ENCODE measurements around the gene LNX1. TPM values are rescaled to one million over a fixed set of nuclear protein-coding genes. Genes with fewer than 3 reads are reported as not detected.

The LNX1 gene
- polyA plus RNA-seq, 3 donors: 0.09 to 0.13 TPM; not detected in 1

- Histone ChIP-seq H2AFZ (ENCODE audit: insufficient read depth, low read depth, low read length, poor library complexity, severe bottlenecking) (no peak overlapping the region), H3K79me2 (ENCODE audit: insufficient read depth, low read length) (no peaks in the 10 kb centered on the region), H3K4me3 (replicated peaks in 1 of 3; ENCODE audit: low read depth in 2 of 3, low read length in 3 of 3) (no peak overlapping the region), H3K4me2 (replicated peaks; ENCODE audit: extremely low read depth, low read length, poor library complexity, severe bottlenecking) (no peak overlapping the region), H3K9ac (ENCODE audit: insufficient read depth, low read length, poor library complexity, severe bottlenecking) (no peak overlapping the region), H3K9me3 (replicated peaks in 1 of 2; ENCODE audit: control insufficient read depth in 1 of 2, insufficient read depth in 1 of 2, low read length in 2 of 2) (no peaks in the 10 kb centered on the region), H3K36me3 (replicated peaks in 1 of 2; ENCODE audit: control insufficient read depth in 1 of 2, insufficient read depth in 2 of 2, low read length in 2 of 2) (no peaks in the 10 kb centered on the region), H3K27ac (ENCODE audit: low read depth in 1 of 2, low read length in 2 of 2) (no peak overlapping the region), H4K20me1 (ENCODE audit: insufficient read depth, low read length) (no peaks in the 10 kb centered on the region), H3K4me1 (ENCODE audit: control insufficient read depth in 1 of 2, insufficient read depth in 2 of 2, low read length in 2 of 2) (no peaks in the 10 kb centered on the region), H3K27me3 (ENCODE audit: control insufficient read depth in 2 of 2, insufficient read depth in 2 of 2, low read length in 2 of 2) (no peaks in the 10 kb centered on the region)
- Mint-ChIP-seq H3K4me3 (no peak overlapping the region), H3K27ac (no peak overlapping the region), H3K36me3 (no peaks in the 10 kb centered on the region), H3K4me1 (no peaks in the 10 kb centered on the region), H3K27me3 (ENCODE audit: low read depth in 3 of 3) (peaks cover 0 to 4% (median 2%) of the 10 kb centered on the region in 3 donors), H3K9me3 (peaks cover 0 to 3% (median 2%) of the 10 kb centered on the region in 7 donors)
- no CpG with 5 or more reads among the region's 3 CpGs for WGBS (ENCODE audit: insufficient coverage)
- TF ChIP-seq CTCF (IDR thresholded peaks at IDR 0.05): no peak
- intact Hi-C loops (cut with micrococcal nuclease): no loop called here
- DNase-seq: no peak
These were observed 7.8 kb downstream of the LNX1 start for GRCh38 chr4:53583513-53583912.

- Mint-ChIP-seq H3K4me3 (no peak overlapping the region), H3K4me1 (no peaks in the 10 kb centered on the region), H3K27me3 (ENCODE audit: low read depth in 3 of 3) (peaks cover 0 to 4% (median 2%) of the 10 kb centered on the region in 3 donors), H3K9me3 (peaks cover 0 to 3% (median 2%) of the 10 kb centered on the region in 7 donors), H3K27ac (no peak overlapping the region), H3K36me3 (no peaks in the 10 kb centered on the region)
- H3K27ac ChIP-seq (ENCODE audit: low read depth in 1 of 2, low read length in 2 of 2): no peak overlapping the region
- no peak for DNase-seq
- intact Hi-C loops (cut with micrococcal nuclease): no loop called here
- no peak for TF ChIP-seq CTCF (IDR thresholded peaks at IDR 0.05)
- H2AFZ ChIP-seq (ENCODE audit: insufficient read depth, low read depth, low read length, poor library complexity, severe bottlenecking): no peak overlapping the region
- no peak overlapping the region for H3K9ac ChIP-seq (ENCODE audit: insufficient read depth, low read length, poor library complexity, severe bottlenecking)
- no peak overlapping the region for H3K4me3 ChIP-seq (replicated peaks in 1 of 3; ENCODE audit: low read depth in 2 of 3, low read length in 3 of 3)
- H3K4me1 ChIP-seq (ENCODE audit: control insufficient read depth in 1 of 2, insufficient read depth in 2 of 2, low read length in 2 of 2): no peaks in the 10 kb centered on the region
- H4K20me1 ChIP-seq (ENCODE audit: insufficient read depth, low read length): no peaks in the 10 kb centered on the region
- WGBS (ENCODE audit: insufficient coverage): 98% methylated on average over 4 of the region's 4 CpGs
- no peaks in the 10 kb centered on the region for H3K36me3 ChIP-seq (replicated peaks in 1 of 2; ENCODE audit: control insufficient read depth in 1 of 2, insufficient read depth in 2 of 2, low read length in 2 of 2)
- no peaks in the 10 kb centered on the region for H3K79me2 ChIP-seq (ENCODE audit: insufficient read depth, low read length)
- H3K9me3 ChIP-seq (replicated peaks in 1 of 2; ENCODE audit: control insufficient read depth in 1 of 2, insufficient read depth in 1 of 2, low read length in 2 of 2): no peaks in the 10 kb centered on the region
- H3K27me3 ChIP-seq (ENCODE audit: control insufficient read depth in 2 of 2, insufficient read depth in 2 of 2, low read length in 2 of 2): no peaks in the 10 kb centered on the region
- no peak overlapping the region for H3K4me2 ChIP-seq (replicated peaks; ENCODE audit: extremely low read depth, low read length, poor library complexity, severe bottlenecking)
These were observed 9.1 kb downstream of the LNX1 start for GRCh38 chr4:53582194-53582593.

All from CD14-positive monocyte (primary cell).